Hematopoietic multipotent progenitor cell (in vitro differentiated cells): ENCODE data around the gene ZC3H13. TPM values are rescaled to one million over a fixed set of nuclear protein-coding genes. Genes with fewer than 3 reads are reported as not detected.

Source experiments
- DNase-seq, 3 donors: peaks; one replicate each; pipeline ENCODE4 v3.0.0-alpha.2; 2011 to 2015; ENCODE audit warnings: low read depth in 2 of 3, low spot score in 2 of 3
- total RNA-seq: library from RNA; depleted of rRNA; stranded (reverse); fragments of >200 nt; gene quantifications from one replicate; pipeline ENCODE4 v1.2.3, GENCODE V29; 2012

ZC3H13 gene
- total RNA-seq, 1 donor: 6.7 TPM

GRCh38 chr13:45909673-45910072, 142.9 kb downstream of the ZC3H13 start:
- DNase-seq: no peak

- no peak for DNase-seq
Observed at GRCh38 chr13:45909089-45909488, 143.5 kb downstream of the ZC3H13 start.

GRCh38 chr13:45907503-45907902, 145.0 kb downstream of the ZC3H13 start:
- no peak for DNase-seq

Other genes starting within 250 kb of the ZC3H13 start
- gene SIAH3, start 201.0 kb downstream of the ZC3H13 start, total RNA-seq: 0.54 TPM
- not detected for gene CPB2, start 52.3 kb upstream of the ZC3H13 start, total RNA-seq
- gene LCP1, start 129.4 kb upstream of the ZC3H13 start, total RNA-seq: 179 TPM
- gene LRRC63, start 159.2 kb upstream of the ZC3H13 start, total RNA-seq: 1.9 TPM